GM19397 (cell line): ENCODE results near the gene MAPK11.

ENCODE experiments used
- ATAC-seq: cut with Tn5 transposase; IDR thresholded peaks from one replicate; pipeline ENCODE4 v1.9.1; 2021; ENCODE audit warnings: mild to moderate bottlenecking, moderate library complexity; ENCODE audit not compliant: unreplicated experiment

Gene MAPK11

DNA sequence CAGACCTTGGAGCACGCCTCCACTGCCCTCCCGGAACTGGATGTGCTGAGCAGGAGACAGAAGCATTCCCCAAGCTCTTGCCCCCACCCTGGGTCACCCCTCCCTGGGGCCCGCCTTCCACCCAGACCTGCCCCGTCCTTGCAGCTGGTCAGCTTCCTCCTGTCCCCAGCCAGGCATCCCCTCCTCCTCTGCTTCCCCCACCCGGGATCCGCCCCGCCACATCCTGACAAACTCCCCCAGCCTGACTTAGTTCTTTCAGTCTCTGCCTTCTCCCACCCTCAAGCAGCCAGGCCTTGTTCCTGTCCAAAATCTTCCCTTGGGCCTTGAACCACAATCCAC lies 38.4 kb upstream of the MAPK11 start:
- ATAC-seq: no peak

GRCh38 chr22:50307890-50308596 lies 37.9 kb upstream of the MAPK11 start:
- ATAC-seq: no peak

DNA sequence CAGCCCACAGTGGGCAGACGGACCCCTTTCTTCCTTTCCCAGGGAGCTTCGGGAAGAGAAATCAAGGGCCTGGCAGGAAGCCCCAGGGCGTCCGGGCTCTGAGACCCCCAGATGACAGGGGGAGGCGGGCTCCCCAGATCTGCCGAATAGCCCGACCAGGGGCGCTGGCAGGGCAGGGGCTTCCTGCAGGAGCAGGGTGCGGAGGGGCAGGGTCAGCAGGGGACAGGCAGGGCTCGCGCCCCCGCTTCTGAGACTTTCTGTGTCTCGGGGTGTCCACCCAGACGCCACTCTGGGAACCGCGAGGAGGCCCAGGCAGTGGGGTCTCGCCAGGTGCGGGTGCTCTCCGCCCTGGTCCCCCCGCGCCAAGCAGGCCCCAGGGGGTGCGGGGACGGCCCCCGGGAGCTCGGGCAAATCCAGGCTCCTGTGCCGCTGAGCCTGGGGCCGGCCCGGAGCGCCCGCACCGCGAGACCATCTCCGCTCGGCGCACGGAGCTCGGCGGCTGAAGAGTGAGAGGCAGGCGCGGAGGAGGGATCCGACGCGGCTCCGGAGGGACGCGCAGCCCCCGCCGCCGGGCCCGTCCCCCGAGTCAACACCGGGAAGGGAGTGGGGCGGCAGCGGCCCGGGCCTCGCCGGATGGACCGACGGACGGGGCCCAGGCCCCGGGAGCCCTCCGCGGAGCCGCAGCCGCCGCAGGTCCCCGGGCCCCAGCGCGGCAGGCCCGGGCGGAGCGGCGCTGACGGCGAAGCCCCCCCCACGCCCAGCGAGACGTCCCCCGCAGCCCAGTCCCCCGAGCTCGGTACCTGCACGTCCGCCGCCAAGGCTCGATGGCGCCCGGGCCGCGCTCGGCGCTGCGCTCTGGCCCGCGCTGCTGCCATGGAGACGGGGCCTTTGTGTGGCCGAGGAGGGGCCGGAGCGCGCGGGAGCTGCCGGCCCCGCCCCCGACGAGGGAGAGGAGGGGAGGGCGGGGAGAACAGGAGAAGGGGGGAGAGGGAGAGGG lies 36.9 kb upstream of the MAPK11 start, which contains the start of gene PLXNB2:
TSS of gene PLXNB2 (minus strand) at position 894 of the 997 bp plus-strand sequence. CDS start 17,062 bp downstream, outside the sequence.
- ATAC-seq: no peak

GRCh38 chr22:50305923-50306566 lies 35.9 kb upstream of the MAPK11 start:
- no peak for ATAC-seq

- no peak for ATAC-seq
Measured at GRCh38 chr22:50305393-50305922, 35.3 kb upstream of the MAPK11 start.

GRCh38 chr22:50304528-50305392 lies 34.6 kb upstream of the MAPK11 start:
- ATAC-seq: no peak

GRCh38 chr22:50303848-50304527 lies 33.8 kb upstream of the MAPK11 start:
- no peak for ATAC-seq

DNA sequence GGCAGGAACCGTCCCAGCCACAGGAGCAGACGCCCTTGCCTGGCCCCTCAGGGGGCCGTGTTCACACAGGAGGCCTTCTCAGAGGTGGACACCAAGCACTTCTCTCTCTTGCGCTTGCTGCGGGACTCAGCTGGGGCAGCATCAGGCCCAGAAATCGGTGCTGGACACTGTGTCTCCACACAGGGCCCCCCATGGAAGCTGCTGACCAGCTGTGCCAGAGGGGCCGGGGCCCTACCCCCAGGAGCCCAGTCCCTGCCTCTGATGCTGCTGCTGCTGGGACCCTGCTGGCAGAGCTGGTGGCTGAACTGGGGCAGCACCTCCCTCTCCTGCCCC lies 33.3 kb upstream of the MAPK11 start:
- ATAC-seq: no peak

DNA sequence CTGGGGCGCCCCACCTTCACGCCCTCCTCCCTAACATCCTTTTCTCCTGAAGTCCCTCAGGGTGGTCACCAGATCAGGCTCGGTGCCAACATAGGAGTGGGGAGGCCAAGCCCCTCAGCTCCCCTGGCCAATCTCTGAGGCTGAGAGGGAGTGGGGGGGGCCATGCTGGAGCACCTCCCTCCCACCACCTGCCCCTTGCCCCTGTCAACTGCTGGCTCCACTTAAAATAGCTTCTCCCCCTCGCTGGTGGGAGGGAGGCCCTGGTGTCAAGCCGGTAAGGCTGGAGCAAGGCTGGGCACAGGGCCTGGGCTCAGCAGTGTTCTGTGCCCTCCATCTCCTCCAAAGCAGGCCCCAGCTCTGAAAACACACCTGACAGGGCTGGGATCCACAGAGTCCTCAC lies 32.4 kb upstream of the MAPK11 start:
- no peak for ATAC-seq

DNA sequence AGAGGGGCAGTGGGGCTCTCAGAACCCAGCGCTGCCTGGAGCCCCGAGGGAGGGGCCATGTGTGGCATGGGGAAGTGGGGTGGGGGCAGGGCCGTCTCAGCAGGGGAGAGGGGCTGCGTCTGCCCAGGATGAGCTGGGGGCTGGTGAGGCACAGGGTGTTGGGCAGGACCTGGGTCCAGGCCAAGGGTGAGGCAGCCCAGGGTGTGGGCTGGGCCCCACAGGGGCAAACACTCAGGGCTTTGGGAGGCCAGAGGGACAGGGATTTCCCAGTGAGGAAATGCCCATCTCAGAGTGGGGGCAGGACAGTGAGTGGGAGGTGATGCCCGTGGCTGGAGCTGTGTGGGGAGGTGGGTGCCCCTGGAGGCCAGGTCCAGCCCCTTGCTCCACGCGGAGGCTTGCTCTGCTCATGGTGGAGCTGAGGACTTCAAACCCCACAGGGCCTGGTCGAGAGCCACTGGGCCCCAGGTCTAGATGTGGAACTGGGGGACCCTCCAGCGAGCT lies 31.9 kb upstream of the MAPK11 start:
- no peak for ATAC-seq

GRCh38 chr22:50301581-50301991 lies 31.4 kb upstream of the MAPK11 start:
- no peak for ATAC-seq

DNA sequence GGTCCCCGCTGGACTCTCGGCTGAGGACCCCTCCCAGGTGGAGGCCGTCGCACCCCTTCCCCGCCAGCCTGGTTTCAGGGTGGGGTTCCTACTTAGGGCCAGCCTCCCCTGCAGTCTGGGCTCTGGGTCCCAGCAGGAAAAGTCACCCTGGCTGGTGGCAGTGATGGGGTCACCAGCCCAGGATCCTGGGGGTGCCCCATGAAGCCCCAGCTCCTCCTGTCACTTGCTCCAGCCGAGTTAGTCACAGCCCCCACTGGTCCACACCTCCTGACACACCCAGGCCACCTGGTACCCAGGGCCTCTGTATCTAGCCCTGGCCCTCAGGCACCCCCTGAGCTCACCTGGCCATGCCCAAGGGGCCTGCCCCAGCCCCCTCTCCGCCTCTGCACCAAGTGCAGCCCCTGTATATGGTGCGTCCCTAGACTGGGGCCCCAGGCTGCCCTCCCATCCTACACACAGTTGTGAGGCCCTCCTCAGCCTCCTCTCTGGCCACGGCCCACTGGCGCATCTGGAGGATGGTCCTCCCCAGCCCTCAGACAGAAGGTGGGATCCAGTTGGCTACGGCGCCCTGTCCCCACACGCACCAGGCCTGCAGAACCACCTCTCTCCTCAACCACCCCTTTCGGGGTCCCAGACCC lies 30.6 kb upstream of the MAPK11 start:
- no peak for ATAC-seq

GRCh38 chr22:50299785-50300619 lies 29.8 kb upstream of the MAPK11 start:
- ATAC-seq: no peak

GRCh38 chr22:50298937-50299784 lies 29.0 kb upstream of the MAPK11 start:
- ATAC-seq: no peak

DNA sequence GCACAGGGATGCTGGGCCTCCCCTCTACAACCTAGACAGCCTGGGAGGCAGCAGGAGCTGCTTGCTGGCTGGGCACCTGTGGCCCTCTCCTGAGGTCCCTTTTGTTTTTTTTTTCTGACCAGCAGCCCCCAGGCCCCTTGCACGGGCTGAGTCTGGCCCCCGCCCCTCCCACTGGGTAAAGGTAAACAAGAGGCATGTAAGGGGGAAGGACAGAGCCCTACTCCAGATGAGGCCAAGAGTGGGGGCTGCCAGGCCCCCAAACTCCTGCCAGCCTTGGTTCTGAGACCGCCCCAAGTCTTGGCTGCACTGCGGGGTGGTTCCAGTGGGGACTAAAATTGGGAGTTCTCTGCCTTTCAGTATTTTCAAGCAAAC lies 28.1 kb upstream of the MAPK11 start:
- no peak for ATAC-seq

DNA sequence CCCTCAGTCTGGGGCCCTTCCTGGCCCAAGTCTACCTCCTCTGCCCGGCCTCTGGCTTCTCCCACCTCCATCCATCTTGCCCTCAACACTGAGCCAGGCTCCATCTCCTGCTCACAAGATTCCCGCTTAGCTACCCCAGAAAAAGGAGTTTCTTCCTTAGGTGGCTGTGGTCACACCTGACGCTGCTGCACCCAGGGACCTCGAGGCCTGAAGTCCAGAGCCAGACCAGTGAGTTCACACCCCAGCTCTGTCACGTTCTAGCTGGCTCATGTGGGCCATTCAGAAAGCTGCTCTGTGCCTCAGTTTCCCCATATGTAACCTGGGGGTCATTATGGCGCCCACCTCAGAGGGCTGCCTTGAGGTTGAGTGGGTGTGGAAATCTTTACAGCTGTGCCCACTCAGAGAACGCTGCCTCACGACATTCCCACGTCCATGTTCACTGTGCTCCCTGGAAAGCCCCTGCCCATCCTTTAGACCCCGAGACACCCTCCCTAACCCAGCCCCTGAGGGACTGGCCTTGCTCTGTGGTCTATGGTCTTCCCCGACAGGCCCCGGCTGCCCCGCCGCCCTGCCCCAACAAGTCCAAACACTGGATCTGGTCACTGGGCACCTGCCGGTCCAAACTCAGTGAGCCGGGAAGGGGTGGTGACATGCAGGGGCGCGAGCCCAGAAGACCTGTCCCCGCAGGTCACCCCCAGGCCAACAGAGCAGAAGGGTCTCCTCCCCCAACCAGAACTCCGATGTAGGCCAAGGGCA lies 27.5 kb upstream of the MAPK11 start:
- no peak for ATAC-seq
